HG03108 (cell line): Measurements from ENCODE around the gene AQP6.

Source experiments
- ATAC-seq: cut with Tn5 transposase; IDR thresholded peaks from one replicate; pipeline ENCODE4 v1.9.1; 2021; ENCODE audit warnings: moderate library complexity; ENCODE audit not compliant: unreplicated experiment

Gene AQP6

DNA sequence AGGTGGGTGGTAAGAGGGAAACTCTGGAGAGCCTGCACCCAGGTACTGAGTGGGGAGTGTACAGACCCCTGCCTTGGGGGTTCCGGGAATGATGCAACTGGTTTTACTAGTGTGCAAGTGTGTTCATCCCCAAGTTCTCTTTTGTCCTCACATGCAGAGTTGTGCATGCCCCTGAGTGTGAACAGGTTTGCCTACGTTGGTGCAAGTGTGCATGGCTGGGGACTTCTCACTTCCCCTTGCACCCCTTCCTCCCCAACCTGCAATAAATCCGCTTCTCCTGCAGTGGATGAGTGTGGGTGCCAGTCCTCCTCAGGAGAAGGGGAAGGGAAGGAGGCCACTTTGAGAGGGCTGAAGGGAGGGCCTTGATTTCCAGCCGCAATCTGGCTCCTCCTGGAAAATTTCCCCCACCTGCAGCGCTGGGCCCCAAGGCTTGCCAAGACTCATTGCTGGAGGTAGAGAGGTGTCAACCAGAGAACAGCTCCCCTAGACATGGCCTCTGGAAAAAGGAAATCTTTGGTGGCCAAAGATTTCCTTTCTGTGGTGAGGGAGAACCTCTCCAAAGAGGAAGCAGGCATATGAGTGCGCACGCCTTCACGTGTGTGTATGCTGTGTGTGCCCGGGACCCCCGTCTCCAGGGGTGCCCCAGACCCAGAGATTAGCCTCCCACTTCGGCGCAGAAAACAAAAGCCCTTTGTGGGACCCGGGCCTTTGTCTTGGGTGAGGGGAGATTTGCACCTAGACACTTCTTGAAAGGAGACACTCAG, 16.7 kb upstream of the AQP6 start:
- ATAC-seq, result no peak

DNA sequence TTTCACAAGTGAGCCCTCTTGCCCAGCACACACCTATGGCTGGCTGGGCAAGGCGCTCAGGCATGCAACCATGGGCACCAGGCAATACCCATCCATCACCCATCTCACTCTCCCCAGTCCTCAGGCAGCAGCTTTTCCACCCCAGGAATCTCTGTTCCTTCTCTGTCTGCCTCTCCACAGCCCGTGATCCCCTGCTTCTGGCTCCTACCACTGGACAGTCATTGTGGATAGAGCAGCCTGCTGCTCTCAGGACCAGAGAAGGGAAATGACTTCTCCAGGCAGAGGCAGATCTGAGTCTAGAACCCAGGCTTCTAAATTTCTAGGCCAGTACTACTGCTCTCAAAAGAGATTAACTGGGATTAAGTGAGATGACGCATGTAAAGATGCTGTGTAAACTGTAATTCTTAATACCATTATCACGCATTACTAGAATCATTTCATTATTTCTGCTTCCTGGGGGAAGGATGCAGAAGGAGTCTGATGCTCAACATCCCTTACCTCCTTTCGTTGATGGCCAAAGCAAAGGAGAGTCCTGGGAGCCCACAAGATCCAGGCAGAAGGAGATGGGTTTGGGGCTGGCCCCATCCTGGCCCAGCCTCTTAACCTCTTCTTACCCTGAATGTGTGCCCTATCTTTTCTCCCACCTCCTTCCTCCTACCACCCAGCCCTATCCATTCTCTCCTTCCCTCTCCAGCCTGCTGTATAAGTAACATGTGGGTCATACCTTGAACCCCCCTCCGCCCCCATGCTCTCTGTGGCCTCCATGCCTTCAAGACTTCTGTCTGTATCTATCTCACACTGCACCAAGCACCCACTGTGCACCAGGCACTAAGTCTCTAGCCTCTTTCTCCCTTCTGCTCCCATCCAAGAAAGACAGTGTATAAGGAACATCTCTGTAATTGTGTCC, 15.8 kb upstream of the AQP6 start:
- no peak for ATAC-seq

DNA sequence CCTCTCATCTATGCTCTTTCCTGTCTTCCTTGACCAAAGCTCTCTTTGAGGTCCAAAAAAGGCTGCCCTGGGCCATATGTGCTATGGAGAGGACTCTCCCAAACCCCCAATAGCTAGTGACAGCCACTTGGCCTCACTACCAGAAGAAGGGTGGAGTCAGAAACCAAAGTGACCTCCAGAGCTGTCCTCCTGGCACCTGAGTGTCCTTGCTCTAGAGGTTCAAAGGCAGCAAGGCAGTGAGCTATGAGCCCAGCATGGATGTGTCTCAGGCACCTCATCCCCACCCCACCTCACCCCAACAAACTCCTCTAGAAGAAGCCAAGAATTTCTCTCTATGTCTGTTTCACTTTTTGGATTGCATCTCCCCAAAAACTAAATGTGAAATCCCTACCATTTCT, 15.2 kb upstream of the AQP6 start:
- no peak for ATAC-seq

DNA sequence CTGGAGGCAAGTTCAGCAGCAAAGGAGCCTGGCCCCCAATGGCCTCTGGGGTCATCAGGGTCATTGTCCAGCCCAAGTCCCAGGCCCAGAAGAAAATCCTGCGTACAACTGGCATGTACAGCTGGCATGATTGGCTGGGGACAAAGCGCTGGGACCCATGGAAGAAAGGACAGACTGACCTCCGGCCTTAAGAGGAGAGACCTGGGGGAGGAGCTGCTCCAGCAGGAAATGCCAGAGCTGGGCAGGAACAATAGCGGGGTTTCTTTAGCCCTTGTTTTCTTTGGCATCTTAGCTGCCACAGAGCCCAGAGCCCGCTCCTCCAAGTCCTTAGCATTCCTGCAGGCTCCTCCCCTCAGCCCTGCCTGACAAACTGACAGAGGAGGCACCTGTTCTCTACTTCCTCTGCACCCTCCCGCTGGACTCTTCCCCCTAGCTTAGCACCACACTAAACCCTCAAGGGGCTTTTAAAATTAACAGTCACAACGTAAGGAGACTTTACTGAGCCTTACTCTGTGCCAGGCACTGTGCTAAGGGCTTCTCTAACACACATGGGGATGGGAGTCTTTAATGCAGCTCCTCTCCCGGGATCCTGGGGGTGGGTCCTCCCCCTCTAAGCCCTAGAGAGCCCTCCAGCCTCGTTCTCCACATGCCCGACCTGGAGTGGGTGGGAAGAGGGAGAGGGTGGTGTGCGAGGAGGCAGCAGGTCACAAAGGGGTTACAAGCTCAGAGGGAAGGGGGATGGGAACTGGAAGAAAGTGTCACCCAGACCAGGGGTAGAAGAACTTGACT, 12.9 kb upstream of the AQP6 start:
- no peak for ATAC-seq

DNA sequence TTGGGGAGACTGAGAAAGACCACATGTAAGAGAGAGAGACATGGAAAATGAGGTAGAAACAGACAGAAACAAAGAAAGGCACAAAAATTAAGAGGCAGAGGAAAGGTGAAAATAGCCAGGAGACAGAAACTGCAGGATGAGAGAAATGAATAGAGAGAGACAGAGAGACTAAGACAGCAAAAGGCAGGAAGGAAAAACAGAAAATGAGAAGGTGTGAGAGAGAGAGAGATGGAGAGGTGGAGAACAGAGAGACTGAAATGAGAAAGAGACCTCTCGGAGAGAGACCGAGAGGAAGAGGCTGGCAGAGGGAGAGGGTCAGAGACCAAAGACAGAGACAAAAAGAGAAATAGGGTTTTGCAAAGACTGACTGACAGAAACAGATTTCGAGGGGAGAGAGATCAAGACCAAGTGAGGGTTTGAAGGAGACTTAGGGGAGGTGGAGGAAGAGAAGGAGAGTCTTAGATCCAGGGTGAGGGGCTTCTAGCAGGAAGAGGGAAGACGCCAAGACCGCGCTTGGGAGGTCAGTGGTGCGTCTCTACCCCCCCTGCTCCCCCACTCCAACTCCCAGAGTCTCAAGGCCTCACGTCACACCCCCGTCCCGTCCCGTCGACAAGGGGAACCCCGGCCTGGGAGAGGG, 12.2 kb upstream of the AQP6 start:
- no peak for ATAC-seq

DNA sequence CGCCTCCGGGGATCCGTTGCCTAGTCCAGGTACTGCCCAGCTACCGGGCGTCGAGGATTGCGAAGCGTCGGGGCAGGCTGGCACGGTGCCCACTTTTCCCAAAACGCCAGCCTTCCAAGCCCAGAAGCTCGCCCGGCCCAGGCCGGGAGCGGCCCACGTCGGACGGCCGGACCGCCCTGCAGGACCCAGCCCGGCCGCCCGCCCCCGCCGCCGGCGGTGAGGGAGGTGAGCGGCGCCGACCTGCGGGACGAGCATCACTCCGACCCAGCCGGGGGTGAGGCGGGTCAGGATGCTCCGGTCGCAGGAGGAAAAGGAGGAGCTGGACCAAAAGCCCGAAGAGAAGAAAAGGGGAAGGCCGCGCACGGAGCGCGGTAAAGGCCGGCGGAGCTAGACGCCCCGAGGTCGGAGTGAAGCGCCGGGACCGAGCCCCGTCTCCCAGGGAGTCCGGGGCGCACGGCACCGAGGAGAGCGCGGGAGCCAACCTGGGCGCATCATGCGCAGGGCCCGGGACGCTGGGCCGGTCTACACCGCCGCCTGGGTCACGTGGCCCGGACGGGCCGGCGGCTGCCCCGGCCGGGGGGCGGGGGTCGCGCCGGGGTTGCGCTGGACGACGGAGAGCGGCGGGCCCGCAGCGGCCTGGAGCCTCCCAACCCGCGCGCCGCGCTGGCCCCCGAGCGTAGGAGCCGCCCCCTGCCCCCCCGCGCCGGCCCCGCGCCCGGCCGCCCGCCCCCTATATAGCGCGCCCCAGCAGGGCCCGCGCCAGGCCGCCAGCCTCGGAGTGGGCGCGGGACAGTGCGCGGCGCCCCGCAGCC, 11.4 kb upstream of the AQP6 start, which contains the start of gene AQP5:
AQP5 (plus strand) TSS at position 762 of the 812 bp plus-strand sequence. CDS start 146 bp downstream, outside the sequence.
- ATAC-seq, result no peak

DNA sequence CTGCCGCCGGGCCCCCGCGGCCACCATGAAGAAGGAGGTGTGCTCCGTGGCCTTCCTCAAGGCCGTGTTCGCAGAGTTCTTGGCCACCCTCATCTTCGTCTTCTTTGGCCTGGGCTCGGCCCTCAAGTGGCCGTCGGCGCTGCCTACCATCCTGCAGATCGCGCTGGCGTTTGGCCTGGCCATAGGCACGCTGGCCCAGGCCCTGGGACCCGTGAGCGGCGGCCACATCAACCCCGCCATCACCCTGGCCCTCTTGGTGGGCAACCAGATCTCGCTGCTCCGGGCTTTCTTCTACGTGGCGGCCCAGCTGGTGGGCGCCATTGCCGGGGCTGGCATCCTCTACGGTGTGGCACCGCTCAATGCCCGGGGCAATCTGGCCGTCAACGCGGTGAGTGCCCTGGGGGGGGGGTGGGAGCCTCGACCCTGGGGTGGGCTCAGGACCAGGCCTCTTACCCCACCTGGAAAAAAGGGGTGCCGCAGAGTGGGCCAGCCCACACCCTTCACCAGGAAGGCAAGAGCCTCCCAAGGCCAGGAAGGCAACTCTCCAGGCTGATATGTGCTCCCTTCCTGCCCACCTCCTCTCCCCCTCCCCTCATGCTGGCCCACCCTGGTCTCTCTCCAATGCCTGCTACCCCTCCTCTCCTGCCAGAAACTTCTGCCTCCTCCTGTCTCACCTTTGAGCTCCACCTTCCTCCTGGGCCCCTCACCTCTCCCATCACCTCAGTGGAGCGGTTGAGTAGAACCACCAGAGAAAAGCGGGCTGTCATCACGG, 10.6 kb upstream of the AQP6 start:
- ATAC-seq, result no peak

DNA sequence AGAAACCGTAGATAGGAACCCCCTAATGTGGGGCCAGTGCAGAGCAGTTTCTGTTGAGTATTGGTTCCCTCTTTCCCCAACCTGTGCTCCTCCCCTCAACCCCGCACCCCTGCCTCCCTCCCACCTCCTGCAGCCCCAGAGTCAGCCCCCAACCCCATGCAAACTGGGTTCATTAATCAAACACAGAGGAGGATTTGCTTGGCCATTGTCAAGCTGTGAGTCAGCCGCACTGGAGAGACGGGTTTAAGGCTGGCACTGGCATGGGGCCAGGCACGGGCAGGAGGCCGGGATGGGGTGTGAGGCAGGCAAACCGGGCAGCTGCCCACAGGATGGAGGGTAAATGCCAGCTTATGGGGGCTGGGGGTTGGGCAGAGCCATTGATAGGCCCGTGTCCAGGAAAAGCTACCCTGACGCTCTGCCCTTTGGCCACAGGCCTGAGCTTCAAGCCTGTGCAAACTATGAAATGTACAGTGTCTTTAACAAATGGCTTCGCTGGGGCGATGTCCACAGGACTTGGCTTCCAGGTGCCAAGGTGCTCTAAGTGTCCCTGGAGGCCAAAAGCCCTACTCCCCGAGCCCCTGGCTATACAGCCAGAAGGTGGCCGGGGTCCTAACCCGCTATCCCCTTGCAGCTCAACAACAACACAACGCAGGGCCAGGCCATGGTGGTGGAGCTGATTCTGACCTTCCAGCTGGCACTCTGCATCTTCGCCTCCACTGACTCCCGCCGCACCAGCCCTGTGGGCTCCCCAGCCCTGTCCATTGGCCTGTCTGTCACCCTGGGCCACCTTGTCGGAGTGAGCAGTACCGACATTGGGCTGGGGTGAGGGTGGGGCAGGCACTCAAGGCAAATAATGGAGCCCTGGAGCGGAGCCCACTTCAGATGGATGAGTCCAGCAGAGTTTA, 9.6 kb upstream of the AQP6 start:
- ATAC-seq, result no peak

DNA sequence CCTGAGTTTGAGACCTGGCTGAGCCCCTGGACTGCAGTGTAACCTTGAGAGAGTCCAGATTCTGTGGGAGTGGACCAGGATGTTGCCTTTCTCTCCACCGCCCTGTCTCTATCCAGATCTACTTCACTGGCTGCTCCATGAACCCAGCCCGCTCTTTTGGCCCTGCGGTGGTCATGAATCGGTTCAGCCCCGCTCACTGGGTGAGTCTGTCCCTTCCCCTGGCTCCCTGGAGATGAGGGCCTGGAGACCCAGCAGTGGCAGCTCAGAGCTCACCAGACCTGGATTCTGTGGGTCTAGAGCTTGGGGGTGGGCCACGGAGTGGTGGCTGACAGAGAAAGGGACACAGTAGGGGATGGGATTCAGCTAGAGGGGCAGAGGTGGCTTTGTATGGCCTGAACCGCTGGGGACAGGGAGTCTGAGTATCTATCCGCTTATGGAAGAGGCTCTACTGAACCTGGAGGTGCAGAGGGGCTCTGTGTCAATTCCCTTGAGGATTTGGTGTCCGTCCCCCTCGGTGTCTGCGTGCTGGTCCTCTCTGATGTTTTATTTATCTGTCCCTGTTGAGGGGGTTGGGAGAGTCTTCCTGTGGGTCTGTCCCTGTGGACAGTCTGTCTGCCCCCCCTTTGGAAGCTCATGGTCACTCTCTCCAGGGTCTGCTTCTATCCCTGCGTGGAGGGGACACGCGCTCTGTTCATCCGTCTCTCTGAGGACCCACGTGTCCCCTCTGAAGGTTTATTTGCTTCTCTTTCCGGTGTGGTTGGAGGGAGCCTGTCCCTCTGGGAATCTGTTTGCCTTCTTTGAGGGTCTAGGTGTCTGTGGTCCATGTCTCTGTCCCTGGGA, 8.6 kb upstream of the AQP6 start:
- no peak for ATAC-seq

DNA sequence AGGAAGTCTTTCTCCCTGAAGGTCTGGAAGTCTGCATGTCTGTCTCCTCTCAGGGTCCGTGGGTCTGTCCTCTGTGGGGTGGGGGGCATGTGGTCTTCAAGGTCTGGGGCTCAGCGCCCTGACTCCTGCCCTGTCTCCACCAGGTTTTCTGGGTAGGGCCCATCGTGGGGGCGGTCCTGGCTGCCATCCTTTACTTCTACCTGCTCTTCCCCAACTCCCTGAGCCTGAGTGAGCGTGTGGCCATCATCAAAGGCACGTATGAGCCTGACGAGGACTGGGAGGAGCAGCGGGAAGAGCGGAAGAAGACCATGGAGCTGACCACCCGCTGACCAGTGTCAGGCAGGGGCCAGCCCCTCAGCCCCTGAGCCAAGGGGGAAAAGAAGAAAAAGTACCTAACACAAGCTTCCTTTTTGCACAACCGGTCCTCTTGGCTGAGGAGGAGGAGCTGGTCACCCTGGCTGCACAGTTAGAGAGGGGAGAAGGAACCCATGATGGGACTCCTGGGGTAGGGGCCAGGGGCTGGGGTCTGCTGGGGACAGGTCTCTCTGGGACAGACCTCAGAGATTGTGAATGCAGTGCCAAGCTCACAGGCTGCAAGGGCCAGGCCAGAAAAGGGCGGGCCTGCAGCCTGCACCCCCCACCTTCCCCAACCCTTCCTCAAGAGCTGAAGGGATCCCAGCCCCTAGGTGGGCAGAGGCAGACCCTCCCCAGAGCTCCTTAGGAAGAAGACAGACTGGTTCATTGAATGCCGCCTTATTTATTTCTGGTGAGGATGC, 7.7 kb upstream of the AQP6 start:
- no peak for ATAC-seq

DNA sequence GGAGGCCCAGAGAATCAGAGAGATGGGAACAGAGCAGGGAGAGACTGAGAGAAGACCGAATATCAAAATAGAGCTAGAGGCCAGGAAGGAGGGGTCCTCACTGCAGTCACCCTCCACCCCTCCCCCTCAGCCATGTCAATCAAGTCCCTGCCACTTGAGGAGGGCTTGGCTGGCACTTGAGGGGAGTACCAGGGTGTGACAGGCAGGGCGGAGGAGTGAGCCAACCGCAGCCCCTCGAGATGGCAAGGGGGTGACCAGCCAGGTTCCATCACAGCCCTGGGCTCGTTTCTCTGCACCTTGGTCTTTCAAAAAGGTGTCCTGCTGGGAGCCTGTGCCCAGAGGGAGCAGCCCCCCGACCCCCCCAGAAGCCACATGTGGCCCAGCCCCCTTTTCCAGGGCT, 6.9 kb upstream of the AQP6 start:
- no peak for ATAC-seq

DNA sequence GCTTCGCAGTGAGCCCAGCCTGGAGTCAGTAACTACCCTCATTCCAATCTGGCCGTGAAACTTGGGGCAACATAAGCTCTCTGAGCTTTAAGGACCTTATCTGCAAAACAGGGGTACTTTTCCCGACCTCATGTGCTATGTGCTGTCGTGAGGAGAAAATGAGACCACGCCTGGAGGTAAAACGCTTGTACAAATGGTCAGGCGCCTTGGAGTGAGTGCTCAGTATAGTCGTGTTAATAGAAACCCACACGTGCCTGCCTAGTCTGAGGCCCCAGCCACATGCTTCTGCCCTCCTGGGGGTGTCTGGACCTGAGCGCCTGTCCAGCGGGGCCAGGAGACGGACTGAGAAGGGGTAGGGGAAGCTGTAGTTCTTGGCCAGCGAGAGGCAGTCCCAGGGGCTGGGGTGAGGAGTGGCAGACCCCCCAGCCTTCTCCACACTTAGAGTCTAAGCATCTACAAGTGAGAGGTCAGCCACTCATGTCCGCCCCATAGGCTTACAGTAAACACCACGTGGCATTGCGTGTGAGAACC, 6.2 kb upstream of the AQP6 start:
- no peak for ATAC-seq

DNA sequence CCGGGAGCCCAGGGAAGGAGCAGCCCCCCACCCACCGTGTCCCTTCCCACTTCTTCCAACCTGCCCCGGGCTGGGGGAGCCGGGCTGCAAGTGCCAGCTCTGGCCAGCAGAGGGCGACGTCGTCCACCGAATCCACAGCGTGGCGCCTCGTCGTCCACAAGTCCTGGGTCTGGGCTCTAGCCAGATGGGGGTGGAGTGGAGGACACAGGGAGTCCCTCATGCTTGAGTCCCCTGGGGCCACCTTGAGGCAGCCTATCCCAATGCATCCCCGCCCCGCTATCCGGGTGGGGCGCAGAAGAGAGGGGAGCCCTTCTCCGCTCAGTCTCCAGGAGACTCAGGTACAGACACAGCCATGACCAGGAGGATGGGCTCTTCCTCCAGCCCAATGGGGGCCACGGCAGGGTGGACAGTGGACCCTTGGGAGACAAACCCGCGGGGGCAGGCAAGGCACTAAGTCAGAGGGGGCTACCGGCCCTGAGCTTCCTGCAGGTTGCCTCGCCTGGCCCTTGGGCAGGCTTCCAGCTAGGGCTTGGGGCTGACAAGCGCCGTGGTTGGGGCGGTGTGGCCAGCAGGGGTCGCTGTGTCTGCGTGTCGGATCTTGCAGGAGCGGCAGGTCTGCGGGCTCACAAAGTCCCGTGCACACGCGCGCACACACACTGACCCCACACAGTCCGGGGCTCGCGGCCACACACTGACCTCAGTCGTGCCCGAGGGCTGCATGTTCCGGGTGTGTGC, 5.5 kb upstream of the AQP6 start:
- peak; percentile 53 for ATAC-seq

DNA sequence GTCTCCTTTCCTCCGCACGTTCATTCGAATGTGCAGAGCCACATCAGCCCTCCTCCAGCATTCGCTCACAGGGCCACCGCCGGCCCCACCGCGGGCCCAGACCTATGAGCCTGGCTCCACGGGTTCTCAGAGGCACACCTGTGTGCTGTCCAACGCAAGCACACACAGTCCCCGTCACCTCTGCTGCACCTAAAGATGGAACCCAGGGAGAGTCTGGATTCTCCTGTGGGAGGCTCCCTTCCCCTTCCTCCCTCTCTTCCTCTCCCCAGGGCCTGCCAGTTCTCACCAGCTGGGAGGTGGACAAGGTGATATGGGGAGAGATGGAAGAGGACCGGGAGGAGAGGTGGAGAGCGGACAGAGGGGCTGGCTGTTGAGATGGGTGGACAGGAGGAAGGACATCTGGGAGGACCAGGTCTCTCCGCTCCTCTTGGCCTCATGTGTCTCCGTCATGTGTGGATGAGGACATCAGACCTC, 4.9 kb upstream of the AQP6 start:
- peak; percentile 6 for ATAC-seq

DNA sequence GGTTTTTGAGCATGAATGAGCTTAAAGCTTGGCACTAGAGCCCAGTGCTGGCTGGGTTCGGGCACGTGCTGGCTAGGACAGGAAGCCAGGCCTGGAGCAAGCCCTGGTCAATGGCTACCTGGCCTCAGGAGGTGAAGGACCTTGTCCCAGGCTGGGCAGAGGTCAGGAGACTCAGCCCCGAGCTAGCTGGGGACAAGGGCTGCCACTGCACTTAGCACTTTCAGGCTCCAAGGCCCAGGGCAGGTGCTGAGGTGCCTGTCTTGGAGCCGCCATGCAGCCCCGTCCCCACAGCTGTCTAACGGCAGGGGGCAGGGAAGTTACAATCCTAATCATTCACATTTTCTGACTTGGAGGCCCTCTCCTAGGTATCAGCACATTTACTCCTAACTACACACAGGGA, 4.3 kb upstream of the AQP6 start:
- ATAC-seq, result no peak
